Upper lobe of left lung (tissue), 4 donors: Measurements from ENCODE around the gene PVALB.

Experiments used
- POLR2A ChIP-seq, 4 donors: fragments of 450-650 bp; IDR thresholded peaks; one replicate each; pipeline ENCODE4 v1.5.1; 2016 to 2017; ENCODE audit warnings: antibody characterized with exemption in 4 of 4, mild to moderate bottlenecking in 2 of 4
- POLR2AphosphoS5 ChIP-seq, 2 donors: sonication (generic); formaldehyde crosslinking; IDR thresholded peaks; one replicate each; pipeline ENCODE4 v1.5.1; 2017; ENCODE audit warnings: antibody characterized with exemption in 2 of 2
- TF ChIP-seq, protein P1 (sequence below), 6 experiments: fragments of 450-650 bp in 4 of 6; fragments of 200-600 bp in 2 of 6; sonication (generic) in 2 of 6; IDR thresholded peaks; one replicate each; pipeline ENCODE4 v1.5.1; 2016 to 2019; ENCODE audit warnings: antibody characterized with exemption in 6 of 6

DNA sequence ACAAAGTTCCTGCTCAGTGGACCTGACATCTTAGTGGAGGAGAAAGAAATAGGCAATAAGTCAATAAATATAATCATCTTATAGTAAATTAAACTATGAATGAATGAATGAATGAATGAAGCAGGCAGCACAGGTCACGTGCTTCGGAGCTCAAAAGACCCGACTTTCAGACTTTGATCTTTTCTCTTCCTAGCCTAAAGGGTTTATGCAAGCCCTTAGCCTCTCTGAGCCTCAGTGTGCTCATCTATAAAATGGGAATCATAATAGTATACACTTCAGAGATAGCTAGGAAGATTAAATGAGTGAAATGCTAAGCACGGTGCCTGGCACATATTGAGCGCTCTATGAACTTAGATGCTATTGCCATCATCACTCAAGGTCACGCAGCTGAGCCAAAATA lies 7.5 kb downstream of the PVALB start:
- TF ChIP-seq, protein P1, sequence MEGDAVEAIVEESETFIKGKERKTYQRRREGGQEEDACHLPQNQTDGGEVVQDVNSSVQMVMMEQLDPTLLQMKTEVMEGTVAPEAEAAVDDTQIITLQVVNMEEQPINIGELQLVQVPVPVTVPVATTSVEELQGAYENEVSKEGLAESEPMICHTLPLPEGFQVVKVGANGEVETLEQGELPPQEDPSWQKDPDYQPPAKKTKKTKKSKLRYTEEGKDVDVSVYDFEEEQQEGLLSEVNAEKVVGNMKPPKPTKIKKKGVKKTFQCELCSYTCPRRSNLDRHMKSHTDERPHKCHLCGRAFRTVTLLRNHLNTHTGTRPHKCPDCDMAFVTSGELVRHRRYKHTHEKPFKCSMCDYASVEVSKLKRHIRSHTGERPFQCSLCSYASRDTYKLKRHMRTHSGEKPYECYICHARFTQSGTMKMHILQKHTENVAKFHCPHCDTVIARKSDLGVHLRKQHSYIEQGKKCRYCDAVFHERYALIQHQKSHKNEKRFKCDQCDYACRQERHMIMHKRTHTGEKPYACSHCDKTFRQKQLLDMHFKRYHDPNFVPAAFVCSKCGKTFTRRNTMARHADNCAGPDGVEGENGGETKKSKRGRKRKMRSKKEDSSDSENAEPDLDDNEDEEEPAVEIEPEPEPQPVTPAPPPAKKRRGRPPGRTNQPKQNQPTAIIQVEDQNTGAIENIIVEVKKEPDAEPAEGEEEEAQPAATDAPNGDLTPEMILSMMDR (IDR thresholded peaks at IDR 0.05), result no peak
- no peak for TF ChIP-seq POLR2A (IDR thresholded peaks at IDR 0.05)
- no peak for TF ChIP-seq POLR2AphosphoS5 (IDR thresholded peaks at IDR 0.05)
